CD4-positive, alpha-beta T cell (primary cell): ENCODE results near the gene AAMP. TPM values are rescaled to one million over a fixed set of nuclear protein-coding genes. Genes with fewer than 3 reads are reported as not detected.

Experiments used
- ATAC-seq: fragments of 200-7000 bp; cut with Tn5 transposase; one replicate; pipeline ENCODE4 v1.10.0; 2022; ENCODE audit warnings: mild to moderate bottlenecking; ENCODE audit not compliant: poor library complexity
- CTCF ChIA-PET: fragments of 350-600 bp; sonication (Branson Sonifier 250); formaldehyde crosslinking; loops from one replicate; lab custom pipeline; 2021; ENCODE audit warnings: antibody characterized with exemption, inconsistent platforms; lab: Charles Lee
- POLR2A ChIA-PET: fragments of 350-600 bp; sonication (Branson Sonifier 250); formaldehyde crosslinking; loops from one replicate; lab custom pipeline; 2021; ENCODE audit warnings: antibody characterized with exemption, inconsistent platforms; lab: Charles Lee
- DNase-seq, 14 experiments: peaks; one replicate each; pipeline ENCODE4 v3.0.0-alpha.2; 2013 to 2020; ENCODE audit warnings: mixed read lengths in 2 of 14
- H3K27ac ChIP-seq, 2 donors: one replicate each; pipeline versions ENCODE4 v1.5.1 to v1.7.0; 2013; ENCODE audit warnings: low read length in 2 of 2, low read depth in 1 of 2, mild to moderate bottlenecking in 1 of 2
- H3K27me3 ChIP-seq, 2 experiments: 1 replicate in 1 of 2; 2 replicates in 1 of 2; pipeline versions ENCODE4 v1.6.1 to v1.7.0; 2013; ENCODE audit warnings: low read length in 2 of 2, control low read depth in 1 of 2, mild to moderate bottlenecking in 1 of 2, moderate library complexity in 1 of 2; ENCODE audit not compliant: insufficient read depth in 2 of 2, control insufficient read depth in 1 of 2
- H3K36me3 ChIP-seq: one replicate; pipeline ENCODE4 v1.6.1; 2013; ENCODE audit warnings: low read length, control low read depth; ENCODE audit not compliant: insufficient read depth
- H3K4me1 ChIP-seq: one replicate; pipeline ENCODE4 v1.6.1; 2013; ENCODE audit warnings: low read length, control low read depth; ENCODE audit not compliant: insufficient read depth
- H3K4me3 ChIP-seq: one replicate; pipeline ENCODE4 v1.5.1; 2013; ENCODE audit warnings: mild to moderate bottlenecking, low read length, moderate library complexity
- H3K9me3 ChIP-seq, 2 experiments: 1 replicate in 1 of 2; 2 replicates in 1 of 2; pipeline versions ENCODE4 v1.6.1 to v1.7.0; 2013; ENCODE audit warnings: low read length in 2 of 2, mild to moderate bottlenecking in 2 of 2, control low read depth in 1 of 2, moderate library complexity in 1 of 2; ENCODE audit not compliant: control insufficient read depth in 1 of 2, insufficient read depth in 1 of 2
- H3K27ac Mint-ChIP-seq: one replicate; pipeline ENCODE4 v1.8.0; 2020; ENCODE audit warnings: mixed read lengths
- H3K27me3 Mint-ChIP-seq: one replicate; pipeline ENCODE4 v1.8.0; 2021; ENCODE audit warnings: mixed read lengths
- H3K36me3 Mint-ChIP-seq: one replicate; pipeline ENCODE4 v1.8.0; 2021; ENCODE audit warnings: low read depth, mixed read lengths
- H3K4me1 Mint-ChIP-seq: one replicate; pipeline ENCODE4 v1.8.0; 2021; ENCODE audit warnings: low read depth, mixed read lengths
- H3K4me3 Mint-ChIP-seq: one replicate; pipeline ENCODE4 v1.8.0; 2020; ENCODE audit warnings: mild to moderate bottlenecking, mixed read lengths
- H3K9me3 Mint-ChIP-seq: one replicate; pipeline ENCODE4 v1.8.0; 2020; ENCODE audit warnings: mixed read lengths
- CTCF ChIP-seq: fragments of 200-600 bp; IDR thresholded peaks from one replicate; pipeline ENCODE4 v1.8.0; 2022; ENCODE audit warnings: antibody characterized with exemption, mild to moderate bottlenecking
- intact Hi-C, 2 experiments: fragments of 100-400 bp; cut with DNase I in 1 of 2; cut with micrococcal nuclease in 1 of 2; formaldehyde crosslinking; loops; one replicate each; pipeline versions ENCODE4 v1.15.1 to v1.9.0; 2023 to 2025; cut with DNase I, micrococcal nuclease
- total RNA-seq, 174 experiments: library from RNA in 2 of 174; stranded (reverse) in 2 of 174; gene quantifications; one replicate each; pipeline ENCODE4 v1.2.3 and lab custom pipeline; 2021 to 2026

Gene AAMP
- total RNA-seq, 2 experiments from 2014 or later, result 40.2 to 42.5 TPM

GRCh38 chr2:218238887-218239286 is 31.1 kb downstream of the AAMP start:
- H3K27ac ChIP-seq, result no peak overlapping the region
- ATAC-seq (no peak), DNase-seq (no peak)
- H3K27me3 Mint-ChIP-seq, result no peaks in the 10 kb centered on the region
- H3K4me1 Mint-ChIP-seq, result peaks cover 26% of the 10 kb centered on the region
- H3K36me3 ChIP-seq, result peaks cover 95% of the 10 kb centered on the region
- peaks cover 100% of the 10 kb centered on the region for H3K36me3 Mint-ChIP-seq
- CTCF ChIA-PET, result interaction anchor here (0.7 to 1.4 kb wide), 2 partner anchors 9 to 31 kb away, joined by 3 to 9 read pairs; no protein-coding TSS in a partner anchor
- H3K27me3 ChIP-seq, result no peaks in the 10 kb centered on the region
- intact Hi-C loops, result no loop called here
- no peak overlapping the region for H3K4me3 Mint-ChIP-seq
- no peak for TF ChIP-seq CTCF
- peaks cover 2% of the 10 kb centered on the region for H3K4me1 ChIP-seq
- POLR2A ChIA-PET, result no interaction called here
- no peaks in the 10 kb centered on the region for H3K9me3 Mint-ChIP-seq
- no peak overlapping the region for H3K4me3 ChIP-seq
- H3K27ac Mint-ChIP-seq, result peak overlapping the region; percentile 33
- H3K9me3 ChIP-seq, result no peaks in the 10 kb centered on the region

- Mint-ChIP-seq H3K9me3 (no peaks in the 10 kb centered on the region), H3K27ac (no peak overlapping the region), H3K4me1 (peaks cover 30% of the 10 kb centered on the region), H3K4me3 (no peak overlapping the region), H3K36me3 (peaks cover 98% of the 10 kb centered on the region), H3K27me3 (no peaks in the 10 kb centered on the region)
- ATAC-seq (no peak), DNase-seq (no peak)
- Histone ChIP-seq H3K27me3 (no peaks in the 10 kb centered on the region), H3K4me1 (peaks cover 6% of the 10 kb centered on the region), H3K36me3 (peaks cover 94% of the 10 kb centered on the region), H3K27ac (no peak overlapping the region), H3K4me3 (no peak overlapping the region), H3K9me3 (no peaks in the 10 kb centered on the region)
- ChIA-PET CTCF (no interaction called here), POLR2A (no interaction called here)
- TF ChIP-seq CTCF, result no peak
- intact Hi-C loops, result no loop called here
Measured at GRCh38 chr2:218236829-218237228, 33.1 kb downstream of the AAMP start.

- Histone ChIP-seq H3K27me3 (no peaks in the 10 kb centered on the region), H3K4me1 (peaks cover 24% of the 10 kb centered on the region), H3K27ac (no peak overlapping the region), H3K36me3 (peaks cover 95% of the 10 kb centered on the region), H3K4me3 (no peak overlapping the region), H3K9me3 (no peaks in the 10 kb centered on the region)
- ChIA-PET POLR2A (no interaction called here), CTCF (no interaction called here)
- Mint-ChIP-seq H3K9me3 (no peaks in the 10 kb centered on the region), H3K4me1 (peaks cover 36% of the 10 kb centered on the region), H3K4me3 (no peak overlapping the region), H3K27ac (no peak overlapping the region), H3K27me3 (no peaks in the 10 kb centered on the region), H3K36me3 (peaks cover 96% of the 10 kb centered on the region)
- DNase-seq (no peak), ATAC-seq (no peak)
- intact Hi-C loops, result no loop called here
- no peak for TF ChIP-seq CTCF
Measured at GRCh38 chr2:218235017-218235416, 34.9 kb downstream of the AAMP start.
